NCI-H774 (cell line): Measurements from ENCODE around the gene ANO4.
"Not testable (repeated sequence)": the region's sequence is repeated elsewhere in the genome, so short reads cannot be mapped to it uniquely, and the experiment has no call there.

Experiments used
- DNase-seq: peaks from one replicate; lab custom pipeline; 2025; lab: John Stamatoyannopoulos, UW

The ANO4 gene

DNA sequence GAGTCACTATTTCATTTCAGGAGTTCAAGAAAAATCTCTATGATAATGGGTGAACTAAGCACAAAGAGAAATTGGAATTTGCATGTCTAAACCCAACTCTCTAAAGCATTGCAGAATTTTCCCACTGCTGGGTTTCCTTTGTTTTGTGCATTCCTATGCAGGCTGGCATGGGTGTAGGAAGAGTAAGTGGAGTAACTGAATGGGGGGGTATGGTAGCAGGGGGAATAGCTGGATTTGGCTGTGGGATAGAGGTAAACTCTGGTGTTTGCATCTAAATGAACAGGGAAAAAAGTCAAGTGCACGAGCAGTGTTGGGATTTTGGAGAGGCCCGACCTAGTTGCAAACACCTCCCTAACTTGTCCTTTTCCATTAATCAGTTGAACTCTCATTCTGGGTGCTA lies 159.1 kb downstream of the ANO4 start:
- DNase-seq = no peak

DNA sequence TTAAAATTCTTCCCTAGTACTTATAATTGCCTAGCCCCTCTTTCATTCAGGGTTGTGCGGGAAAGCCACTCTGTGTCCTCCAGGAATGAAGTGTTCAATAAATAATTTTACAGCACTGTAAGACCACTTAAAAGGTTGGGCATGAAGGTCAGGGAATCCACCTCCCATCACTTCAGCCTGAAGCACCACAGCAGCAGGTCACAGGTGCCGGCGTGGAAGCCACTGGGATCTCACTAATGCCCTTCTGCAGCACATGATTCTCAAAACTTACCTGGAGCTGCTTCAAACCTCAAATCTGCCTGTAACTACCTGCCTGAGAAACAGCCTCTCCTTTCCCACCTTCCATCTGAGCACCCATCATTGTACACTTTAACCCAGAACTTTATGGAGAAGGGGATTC lies 159.5 kb downstream of the ANO4 start:
- DNase-seq = no peak

DNA sequence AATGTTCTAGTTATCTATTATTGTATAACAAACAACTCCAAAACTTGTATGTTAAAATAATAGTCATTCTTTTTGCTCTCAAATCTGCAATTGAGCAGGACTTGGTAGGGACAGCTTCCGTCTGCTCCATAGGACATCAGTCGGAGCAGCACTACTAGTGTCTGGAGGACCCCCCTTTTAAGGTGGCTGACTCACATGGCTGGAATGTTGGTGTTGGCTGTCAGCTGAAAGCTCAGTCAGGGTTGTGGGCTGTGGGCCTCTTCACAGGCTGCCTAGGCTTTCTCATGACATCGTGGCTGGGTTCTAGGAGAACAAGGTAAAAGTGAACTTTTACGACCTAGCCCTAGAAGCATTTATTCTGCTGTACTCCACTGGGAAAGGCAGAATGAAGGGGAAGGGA lies 160.6 kb downstream of the ANO4 start:
- DNase-seq = no peak

DNA sequence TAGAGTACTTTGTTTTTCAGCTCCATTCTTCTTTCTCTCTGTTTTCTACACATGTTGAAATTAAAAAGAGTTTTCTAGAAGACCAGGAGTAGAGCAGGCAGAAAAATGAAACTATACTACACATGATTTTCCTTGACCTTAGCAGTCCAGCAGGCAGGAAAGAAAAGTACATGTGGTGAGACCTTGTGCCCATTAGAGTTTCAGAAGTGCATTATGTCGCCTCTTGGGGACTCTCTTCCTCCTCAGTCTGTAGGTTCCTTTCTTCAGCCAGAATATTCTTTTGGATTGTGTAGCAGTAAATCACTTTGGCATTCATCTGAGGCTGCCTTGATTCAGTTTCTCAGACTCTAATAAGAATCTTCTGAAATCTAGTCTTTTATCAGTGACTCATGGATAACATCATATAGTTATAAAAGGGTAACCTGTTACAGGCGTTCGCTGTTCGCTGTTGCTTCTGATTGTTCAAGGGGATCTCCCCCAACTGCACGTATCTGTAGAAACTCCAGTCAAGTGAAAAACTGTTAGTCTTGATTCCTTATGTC lies 161.8 kb downstream of the ANO4 start:
- no peak for DNase-seq

DNA sequence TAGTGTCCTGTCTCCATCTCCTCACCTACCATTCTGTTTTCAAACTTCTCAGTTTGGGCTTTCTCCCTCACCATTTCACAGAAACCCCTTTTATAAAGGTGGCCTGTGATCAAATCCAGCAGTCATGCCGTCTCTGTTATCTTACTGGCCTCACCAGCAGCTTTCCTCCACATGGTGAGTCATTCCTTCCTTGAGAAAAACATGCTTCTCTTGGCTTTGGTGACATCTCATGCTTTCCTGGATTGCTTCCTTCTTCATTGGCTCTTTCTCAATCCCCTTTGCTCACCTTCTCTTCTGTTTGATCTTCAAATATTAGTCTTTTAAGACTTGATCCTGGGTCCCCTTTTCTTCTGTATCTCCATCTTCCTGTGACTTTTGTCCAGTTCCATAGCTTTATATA lies 164.9 kb downstream of the ANO4 start:
- DNase-seq = no peak

DNA sequence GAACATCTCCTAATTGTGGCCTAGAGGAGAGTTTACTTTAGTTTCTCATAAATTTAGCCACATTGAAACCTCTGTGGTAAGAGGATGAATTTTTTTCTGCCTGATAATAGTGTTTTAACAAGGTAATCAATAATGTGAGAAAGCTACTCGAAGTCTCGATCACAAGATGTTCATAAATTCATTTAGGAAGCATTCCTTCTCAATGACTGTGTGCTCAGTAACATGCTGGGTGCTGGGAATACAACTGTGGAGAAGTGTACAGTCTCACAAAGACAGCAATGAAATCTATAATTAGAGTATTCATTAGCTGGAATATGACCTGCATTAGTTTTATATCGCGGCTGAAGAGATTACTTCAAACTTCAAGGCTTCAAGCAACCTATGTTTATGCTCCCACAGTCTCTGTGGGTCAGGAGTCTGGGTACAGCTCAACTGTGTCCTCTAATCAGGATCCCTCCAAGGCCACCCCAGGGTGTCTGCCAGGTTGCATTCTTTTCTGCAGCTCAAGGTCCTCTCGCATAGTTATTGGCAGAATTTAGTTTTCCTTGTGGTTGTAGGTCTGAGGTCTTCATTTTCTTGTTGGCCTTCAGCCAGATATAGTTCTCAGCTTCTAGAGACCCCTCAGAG lies 167.6 kb downstream of the ANO4 start:
- no peak for DNase-seq

DNA sequence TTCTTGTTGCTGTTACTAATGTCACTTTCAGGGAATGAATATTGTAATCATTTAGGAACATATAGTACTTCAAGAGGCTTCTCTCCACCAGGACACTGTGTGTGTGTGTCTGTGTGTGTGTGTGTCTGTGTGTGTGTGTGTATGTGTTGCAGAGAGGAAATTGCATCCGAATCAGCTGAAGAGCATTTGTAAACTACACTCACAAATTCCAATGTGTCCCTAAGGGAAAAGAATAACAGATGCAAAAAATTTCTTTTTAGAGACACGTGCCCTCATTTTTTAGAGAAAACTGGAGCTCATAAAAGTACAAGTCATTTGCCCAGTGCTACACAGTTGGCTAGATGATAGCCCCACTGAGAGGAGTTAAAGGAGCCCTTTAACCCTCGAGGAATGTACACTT lies 168.8 kb downstream of the ANO4 start:
- no peak for DNase-seq

DNA sequence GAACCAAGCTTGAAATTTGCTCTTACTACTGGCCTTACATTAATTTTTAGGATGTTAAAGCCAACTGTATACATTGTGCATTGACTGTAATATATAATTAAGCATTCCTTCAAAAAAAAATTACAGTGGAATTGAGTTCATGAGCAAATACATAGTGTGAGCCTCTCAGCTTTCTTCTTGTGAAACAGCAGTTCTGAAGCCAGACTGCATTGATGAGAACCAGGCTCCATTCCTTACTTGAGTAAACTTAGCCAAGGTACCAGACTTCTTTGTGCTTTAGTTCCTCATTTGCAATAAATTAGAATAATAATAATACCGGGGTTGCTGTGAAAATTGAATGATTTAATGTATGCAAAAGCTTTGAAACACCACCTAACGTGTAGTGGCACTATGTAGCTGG lies 169.5 kb downstream of the ANO4 start:
- DNase-seq = no peak

DNA sequence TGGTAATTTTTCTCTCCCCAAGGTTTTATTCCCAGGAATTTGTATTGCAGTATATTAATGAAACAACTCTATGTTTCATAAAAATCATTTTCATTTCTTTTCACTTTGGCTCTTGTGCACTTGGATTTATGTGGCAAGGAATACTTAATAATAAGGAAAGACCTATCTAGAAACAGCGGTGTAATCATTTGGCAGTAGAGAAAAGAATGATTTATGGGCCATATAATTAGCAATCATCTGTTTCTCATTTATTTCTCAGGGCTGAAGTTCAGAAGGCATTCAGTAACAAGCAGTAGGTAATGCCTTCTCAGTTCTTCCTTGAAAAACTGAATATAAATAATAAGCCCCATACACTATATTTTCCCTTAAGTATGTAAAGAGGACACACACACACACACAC lies 172.6 kb downstream of the ANO4 start:
- DNase-seq = no peak

DNA sequence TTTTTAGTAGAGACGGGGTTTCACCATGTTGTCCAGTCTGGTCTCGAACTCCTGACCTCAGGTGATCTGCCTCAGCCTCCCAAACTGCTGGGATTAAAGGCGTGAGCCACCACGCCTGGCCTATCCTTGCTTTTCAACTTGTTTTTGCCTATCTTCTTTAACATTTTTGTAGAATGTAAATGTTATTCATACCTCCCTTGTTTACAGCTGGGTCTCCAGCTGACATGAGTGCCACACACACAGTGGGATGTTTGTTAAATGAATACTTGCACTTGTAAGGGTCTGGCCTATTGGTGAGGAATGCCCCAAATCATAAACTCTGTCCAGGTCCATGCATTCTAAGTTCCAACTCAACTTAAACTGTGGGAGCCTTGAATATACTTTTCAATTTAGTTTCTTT lies 176.3 kb downstream of the ANO4 start:
- no peak for DNase-seq

DNA sequence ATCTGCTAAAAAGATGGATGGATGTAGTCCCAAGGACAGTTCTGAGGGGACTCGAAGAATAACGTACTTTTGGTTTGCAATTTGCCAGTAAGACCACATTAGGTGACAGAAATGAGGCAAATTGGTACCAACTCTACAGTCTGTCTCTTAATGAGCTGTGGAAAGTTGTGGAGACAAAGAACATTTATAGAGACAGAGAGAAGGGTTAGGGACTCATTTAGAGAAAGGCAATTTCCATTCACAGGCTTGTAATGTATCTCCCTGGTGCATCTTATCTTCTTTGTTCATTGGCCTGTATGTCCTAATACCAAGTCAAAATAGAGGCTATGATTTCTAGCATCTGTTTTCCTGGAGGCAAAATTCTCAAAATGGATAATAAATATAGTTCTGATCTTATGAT lies 177.5 kb downstream of the ANO4 start:
- no peak for DNase-seq

DNA sequence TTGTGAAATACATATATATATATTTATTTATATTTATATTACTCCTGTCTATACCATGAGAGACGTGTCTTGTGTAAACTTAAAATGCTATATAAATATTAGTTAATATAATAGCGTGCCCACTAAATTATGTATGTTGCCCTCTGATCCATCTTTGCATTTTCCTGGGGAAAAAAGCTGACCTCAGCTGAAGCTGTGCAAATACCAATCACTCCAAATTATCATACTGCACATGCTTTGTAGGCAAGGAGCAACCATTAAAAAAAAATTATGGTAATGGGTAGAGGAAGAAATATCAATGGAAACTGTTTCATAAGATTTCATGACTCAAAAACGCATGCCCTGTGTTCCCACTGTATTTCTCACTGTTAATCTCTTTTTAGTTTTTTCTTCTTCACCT lies 179.8 kb downstream of the ANO4 start:
- DNase-seq = no peak

DNA sequence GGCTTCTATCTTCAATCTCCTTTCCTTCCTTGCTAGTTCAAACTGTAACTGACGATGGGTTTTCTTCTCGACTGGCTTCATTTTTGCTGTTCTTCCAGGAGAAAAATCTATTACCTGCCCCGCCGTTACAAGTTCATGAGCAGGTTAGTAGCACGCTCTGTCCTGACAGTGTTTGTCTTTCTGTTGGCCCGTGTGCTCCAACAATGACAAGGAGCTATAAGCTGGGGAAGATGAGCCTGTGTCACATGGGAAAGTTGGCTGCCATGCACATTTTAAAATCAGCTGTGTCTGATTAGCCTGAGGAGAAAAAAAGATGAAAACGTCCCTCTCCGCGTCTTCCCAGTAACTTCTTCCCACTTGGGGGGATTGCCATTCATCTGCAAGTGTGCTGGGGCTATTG lies 180.2 kb downstream of the ANO4 start:
- DNase-seq = no peak

DNA sequence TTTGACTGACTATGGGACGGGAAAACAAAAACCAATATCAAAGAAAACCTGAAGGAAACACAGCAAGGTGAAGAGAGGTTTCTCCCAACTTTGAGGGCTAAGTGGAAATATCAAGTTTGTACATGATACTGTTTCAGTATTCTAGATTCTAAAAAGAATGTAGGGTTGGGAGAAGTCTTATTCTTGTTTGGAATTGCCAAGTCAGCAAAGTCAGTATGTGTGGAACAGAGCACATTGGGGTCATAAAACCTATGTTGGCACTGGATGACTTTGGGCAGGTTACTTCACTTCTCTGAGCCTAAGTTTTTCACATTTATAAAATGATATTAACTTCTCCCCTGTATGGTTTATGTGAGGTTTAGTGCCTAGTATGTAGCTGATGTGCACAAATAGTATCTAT lies 182.2 kb downstream of the ANO4 start:
- DNase-seq = no peak

DNA sequence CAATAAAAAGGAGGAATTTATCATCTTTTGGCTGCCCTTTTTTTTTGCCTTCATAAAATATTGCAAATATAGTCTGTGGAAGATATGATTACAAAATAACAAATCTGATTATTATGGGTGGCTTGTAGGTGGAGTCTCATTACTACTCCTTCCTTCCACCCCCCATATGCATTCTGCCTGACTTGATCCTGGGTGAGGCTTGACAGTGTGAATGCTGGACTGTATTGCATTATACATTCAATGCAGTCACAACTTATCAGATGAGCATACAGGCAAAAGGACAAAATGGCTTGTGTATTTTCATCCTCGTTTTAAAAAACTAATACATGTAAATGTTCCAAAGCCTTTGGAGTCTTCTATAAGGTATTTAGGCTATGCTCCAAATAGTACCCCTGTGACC lies 186.3 kb downstream of the ANO4 start:
- no peak for DNase-seq

DNA sequence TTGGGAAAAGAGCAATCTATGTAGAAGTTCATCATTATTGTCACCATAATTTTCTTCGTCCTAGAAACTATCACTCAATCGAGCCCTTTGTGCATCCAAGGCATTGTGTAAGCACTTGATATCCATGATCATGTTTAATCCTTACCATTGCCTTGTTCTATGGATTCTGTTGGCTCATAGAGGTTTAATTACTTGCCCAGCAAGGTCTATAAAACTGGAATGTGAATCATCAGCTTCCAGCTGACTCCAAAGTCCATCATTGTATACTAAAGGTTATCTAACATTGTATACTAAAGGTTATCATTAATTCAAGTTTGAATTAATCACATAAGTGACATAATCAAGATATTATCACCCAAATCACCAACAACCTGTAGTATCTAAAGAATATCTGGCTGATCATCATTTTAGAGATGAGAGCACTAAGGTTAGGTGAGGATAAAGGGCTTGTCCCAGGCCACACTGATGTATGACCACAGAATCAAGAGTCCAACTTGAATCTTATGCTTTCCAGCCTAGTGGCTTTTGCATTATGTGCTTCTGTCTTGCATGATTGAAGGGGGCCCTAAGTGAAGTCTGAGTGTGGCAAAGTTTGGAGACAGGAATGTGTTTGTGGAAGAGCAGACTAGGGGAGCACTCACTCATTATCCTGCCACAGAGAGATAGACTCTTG lies 188.1 kb downstream of the ANO4 start:
- no peak for DNase-seq

DNA sequence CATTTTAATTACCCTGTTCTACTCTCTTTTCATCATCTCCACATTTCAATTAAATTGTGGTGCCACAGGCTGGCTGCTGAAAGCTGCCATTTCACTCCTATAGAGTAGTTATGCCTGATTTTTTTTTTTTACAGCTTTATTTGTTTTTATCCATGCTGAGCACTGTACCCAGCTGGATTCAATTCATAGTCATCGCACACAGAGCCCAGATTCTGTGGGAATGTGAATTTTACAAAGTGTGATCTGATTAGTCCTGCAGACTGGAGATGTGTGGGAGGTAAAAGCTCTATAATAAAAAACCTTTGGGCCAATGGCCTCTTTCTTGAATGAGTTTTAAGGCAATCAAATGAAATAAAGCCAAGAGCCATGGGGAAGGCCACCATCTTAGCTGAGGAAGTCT lies 190.2 kb downstream of the ANO4 start:
- DNase-seq = no peak

DNA sequence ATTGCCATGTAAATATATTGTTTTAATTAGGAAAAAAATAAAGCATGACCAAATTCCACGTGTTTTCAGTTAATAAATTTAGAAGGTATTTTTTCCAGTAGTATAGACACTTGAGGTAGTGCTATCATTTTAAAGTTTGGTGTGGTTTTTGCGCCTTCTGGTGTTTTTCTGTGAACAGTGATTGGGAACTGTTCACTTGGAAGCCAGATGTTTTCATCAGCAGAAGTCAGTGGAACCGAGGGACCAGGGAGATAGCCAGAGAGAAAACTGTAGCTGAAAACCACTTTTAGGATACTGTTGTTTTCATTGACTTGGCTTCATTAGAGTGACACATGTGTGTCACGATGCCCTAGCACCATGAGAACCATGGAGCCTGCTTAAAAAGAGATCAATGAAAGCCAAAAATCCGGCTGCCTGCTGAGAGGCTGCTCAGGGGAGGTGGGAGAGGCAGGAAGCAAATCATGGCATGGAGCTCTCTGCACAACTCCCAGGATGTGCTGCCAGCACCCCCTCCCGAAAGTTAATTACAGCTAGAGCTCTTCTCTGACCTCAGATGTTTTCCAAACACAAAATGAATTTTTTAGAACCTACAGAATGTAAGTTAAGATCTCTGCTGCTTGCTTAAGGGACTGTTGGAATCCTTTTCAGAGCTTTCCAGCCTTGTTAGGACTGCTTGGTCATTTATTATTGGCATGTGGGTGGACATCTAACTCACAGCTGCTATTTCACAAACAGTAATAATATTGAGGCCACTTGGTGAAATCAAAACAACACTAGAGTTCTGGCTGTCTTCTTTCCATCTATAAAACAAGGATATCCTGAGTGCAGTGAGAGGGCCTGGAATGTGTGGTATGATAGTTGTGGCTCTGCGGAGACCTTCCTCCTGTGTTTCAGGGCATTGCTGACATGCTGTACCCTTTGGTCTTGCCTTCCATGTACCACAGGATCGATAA lies 192.3 kb downstream of the ANO4 start:
- no peak for DNase-seq

DNA sequence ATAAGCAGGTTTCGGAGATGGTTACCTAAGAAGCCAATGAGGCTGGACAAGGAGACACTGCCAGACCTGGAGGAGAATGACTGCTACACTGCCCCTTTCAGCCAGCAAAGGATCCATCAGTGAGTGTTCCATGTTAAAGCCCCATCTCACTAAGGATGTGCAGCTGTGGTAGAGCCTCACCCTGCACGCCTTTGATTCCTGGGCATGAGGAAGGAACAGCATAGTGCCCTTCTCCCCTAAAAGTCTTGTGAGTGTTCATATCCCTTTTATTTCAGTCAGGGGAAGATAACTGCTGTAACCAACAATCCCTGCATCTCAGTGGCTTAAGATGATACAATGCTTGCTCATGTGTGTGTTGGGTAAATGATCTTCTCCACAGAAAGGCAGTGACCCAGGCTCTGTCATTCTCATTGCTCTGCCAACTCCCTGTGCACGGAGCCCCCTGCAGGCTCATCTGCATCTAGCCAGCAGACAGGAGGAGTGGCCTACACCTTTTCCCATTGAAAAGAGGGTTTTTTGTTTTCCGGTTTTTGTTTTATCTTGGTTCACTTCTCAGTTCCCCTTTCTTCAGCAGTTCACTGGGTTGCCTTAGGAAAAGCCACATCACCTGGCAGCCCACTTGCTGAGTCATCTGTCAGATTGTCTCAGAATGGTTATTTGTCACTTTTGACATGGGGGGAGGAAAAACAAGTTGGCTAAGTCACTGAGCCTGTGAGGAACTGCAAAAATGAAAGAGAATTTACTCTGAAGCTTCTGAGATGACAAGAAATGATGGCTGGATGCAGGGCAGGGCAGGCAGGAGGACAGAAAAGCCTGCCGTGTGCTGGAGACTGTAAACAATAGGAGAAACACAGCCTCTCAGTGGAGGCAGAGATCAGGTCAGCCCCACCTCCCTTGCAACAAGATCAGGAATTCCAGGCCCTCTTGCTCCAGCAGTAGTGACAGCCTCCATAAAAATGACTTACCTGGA lies 193.3 kb downstream of the ANO4 start:
- DNase-seq = peak; percentile 26

DNA sequence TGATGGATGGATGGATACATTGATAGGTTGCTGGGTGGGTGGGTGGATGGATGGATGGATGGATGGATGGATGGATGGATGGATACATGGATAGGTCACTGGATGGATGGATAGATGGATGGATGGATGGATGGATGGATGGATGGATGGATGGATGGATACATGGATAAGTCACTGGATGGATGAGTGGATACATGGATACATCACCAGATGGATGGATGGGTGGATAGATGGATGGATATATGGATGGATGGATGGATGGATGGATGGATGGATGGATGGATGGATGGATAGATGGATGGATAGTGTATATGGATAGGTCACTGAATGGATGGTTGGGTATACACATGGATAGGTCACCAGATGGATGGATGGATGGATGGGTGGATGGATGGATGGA lies 194.9 kb downstream of the ANO4 start:
- DNase-seq = not testable (repeated sequence)

DNA sequence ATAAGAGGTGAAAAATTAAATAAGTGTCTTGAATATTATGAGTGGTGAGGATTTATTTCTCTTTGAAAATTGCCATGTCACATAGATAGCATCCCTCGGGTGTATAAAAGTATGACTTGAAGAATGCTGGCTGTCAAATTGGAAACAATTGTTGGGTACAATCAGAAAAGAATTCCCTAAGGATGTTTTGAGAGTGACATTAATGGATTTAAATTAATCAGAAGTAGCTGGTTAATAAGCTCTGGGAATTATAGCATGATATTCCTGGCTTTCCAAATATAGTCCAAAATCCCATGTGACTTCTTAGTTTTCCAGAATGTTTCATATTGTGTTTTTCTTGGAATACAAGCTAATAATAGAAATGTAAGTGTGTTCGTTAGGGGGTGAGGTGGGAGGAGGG lies 196.5 kb downstream of the ANO4 start:
- DNase-seq = no peak

DNA sequence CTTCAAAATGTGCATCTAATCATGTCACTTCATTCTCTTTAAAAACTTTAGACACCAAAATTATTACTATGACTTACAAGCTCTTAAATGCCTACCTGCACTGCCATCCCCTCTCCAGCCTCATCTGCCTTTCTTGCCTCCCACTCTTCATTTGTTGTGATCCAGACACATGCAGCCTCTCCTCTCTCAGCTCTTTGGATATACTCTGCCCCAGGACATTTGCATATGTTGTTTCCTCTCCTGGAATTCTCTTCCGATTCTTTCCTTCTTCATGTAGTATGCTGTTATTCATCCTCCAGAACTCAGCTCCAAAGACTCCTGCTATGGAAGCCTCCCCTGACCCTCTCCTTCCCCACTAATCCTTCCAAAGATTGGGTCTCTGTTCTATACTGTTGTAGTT lies 197.6 kb downstream of the ANO4 start:
- DNase-seq = no peak
